ENCODE data around the gene ANXA2R. TPM values are rescaled to one million over a fixed set of nuclear protein-coding genes. Genes with fewer than 3 reads are reported as not detected.

The ANXA2R gene
- total RNA-seq, 2 donors from 2014 or later: 0.99 to 1.3 TPM

DNA sequence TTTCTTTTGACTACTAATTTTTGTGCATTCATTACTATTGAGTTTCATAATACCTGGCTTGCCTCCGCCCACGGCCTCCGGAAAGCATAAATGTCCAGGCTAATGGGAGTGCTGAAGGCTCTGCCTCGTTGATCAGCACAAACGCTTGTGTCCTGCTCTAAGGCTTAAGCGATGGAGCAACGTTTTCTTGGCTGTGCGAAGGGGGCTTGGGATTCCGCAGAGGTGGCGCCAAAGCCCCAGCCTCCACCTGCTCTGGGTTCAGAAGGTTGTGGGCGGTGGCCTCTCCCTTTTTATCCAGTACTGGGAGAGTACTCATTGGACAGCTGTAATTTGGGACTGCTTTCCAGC lies 19.7 kb downstream of the ANXA2R start:
- intact Hi-C loops (cut with DNase I): no loop called here

DNA sequence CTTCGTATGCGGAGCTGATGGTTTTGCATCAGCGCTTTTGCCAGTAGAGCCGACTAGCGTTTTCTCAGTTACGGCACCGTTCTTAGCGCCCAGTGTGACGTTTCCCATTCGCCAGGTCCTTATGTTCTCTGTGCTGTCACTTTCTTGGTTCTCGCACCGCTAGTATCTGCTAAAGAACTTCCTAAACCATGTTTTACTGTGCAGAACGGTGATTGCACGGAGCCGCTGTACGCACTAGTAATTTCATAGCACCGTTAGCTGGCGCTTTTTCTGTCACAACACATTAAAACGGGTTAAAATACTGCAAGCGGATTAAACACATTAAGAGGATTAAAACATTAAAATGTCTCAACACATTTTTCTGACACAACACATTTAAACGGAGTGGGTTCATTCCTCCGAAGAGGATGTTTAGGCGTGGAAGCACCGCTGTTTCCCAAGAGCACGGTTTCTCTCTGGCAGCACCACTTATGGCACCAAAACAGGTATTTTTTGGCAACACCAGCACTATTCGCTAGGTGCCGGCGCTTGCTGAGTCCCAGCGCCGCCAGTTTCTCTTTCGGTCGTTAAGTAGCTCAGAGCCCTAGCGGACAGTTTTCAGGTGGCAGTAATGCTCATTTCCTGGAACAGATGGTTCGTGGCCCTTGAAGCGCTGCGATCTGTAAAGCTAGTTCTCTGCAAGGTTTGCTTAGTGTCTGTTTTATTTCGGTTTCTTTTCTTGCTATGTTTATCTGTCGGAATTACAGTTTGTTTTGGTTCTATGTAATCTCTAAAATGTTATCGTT lies 20.3 kb downstream of the ANXA2R start:
- H3K4me1 ChIP-seq: peaks cover 4% of the 10 kb centered on the region
- intact Hi-C loops (cut with DNase I): loop anchor here (10.0 kb wide), 1 partner anchor 65 kb away; no protein-coding TSS in a partner anchor
- ATAC-seq (peak; percentile 70), DNase-seq (peak; percentile 62 to 81 (median 70))
- H3K9me3 ChIP-seq: peaks cover 0 to 11% (median 0%) of the 10 kb centered on the region in 3 donors
- H3K27ac ChIP-seq: peak overlapping the region in 3 of 4 donors; percentile 4 to 87 (median 34)
- H3K4me3 ChIP-seq: peak overlapping the region in 1 of 2 donors; percentile 1
- no peaks in the 10 kb centered on the region for H3K36me3 ChIP-seq (replicated peaks in 1 of 2; ENCODE audit: insufficient read depth in 1 of 2, low read depth in 2 of 2)
- peaks cover 0 to 36% of the 10 kb centered on the region in 2 donors for H3K27me3 ChIP-seq
- WGBS, 2 donors: 12 to 21% methylated on average over 39 of the region's 39 CpGs
- TF ChIP-seq, protein P1, sequence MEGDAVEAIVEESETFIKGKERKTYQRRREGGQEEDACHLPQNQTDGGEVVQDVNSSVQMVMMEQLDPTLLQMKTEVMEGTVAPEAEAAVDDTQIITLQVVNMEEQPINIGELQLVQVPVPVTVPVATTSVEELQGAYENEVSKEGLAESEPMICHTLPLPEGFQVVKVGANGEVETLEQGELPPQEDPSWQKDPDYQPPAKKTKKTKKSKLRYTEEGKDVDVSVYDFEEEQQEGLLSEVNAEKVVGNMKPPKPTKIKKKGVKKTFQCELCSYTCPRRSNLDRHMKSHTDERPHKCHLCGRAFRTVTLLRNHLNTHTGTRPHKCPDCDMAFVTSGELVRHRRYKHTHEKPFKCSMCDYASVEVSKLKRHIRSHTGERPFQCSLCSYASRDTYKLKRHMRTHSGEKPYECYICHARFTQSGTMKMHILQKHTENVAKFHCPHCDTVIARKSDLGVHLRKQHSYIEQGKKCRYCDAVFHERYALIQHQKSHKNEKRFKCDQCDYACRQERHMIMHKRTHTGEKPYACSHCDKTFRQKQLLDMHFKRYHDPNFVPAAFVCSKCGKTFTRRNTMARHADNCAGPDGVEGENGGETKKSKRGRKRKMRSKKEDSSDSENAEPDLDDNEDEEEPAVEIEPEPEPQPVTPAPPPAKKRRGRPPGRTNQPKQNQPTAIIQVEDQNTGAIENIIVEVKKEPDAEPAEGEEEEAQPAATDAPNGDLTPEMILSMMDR (IDR thresholded peaks at IDR 0.05): peak in 6 of 7 experiments; percentile 14 to 48 (median 40)
- TF ChIP-seq POLR2A (IDR thresholded peaks at IDR 0.05): no peak

More for the DNA sequence above, 19.7 kb downstream of the ANXA2R start:
- DNase-seq (no peak), ATAC-seq (no peak)
- H3K27ac ChIP-seq: peak overlapping the region in 2 of 4 donors; percentile 34 to 87
- WGBS, 2 donors: 12 to 22% methylated on average over 11 of the region's 11 CpGs
- H3K9me3 ChIP-seq: peaks cover 0 to 11% (median 0%) of the 10 kb centered on the region in 3 donors
- TF ChIP-seq POLR2A (IDR thresholded peaks at IDR 0.05): no peak
- TF ChIP-seq, protein P1 (IDR thresholded peaks at IDR 0.05): no peak
- H3K4me3 ChIP-seq: no peak overlapping the region
- no peaks in the 10 kb centered on the region for H3K36me3 ChIP-seq (replicated peaks in 1 of 2; ENCODE audit: insufficient read depth in 1 of 2, low read depth in 2 of 2)
- H3K4me1 ChIP-seq: peaks cover 4% of the 10 kb centered on the region
- H3K27me3 ChIP-seq: peaks cover 0 to 36% of the 10 kb centered on the region in 2 donors

DNA sequence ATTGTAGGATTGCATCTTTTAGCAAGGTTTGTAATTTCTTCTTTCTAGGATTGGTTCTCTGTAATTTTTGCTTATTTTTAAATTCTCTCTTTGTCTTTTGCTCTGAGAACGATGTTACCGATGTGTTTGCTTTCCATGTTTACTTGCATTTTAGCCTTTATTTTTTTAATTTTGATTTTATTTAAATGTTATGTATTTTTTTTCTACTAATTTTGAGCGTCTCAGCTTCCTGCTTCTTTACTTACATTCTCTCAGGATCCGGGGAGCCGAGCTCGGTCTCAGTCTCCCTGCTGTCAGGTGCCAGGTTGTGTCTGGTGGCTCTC lies 20.9 kb downstream of the ANXA2R start:
- intact Hi-C loops (cut with DNase I): loop anchor here (10.0 kb wide), 1 partner anchor 64 kb away; no protein-coding TSS in a partner anchor
- Histone ChIP-seq H3K27ac (peak overlapping the region in 3 of 4 donors; percentile 4 to 87 (median 79)), H3K4me1 (peaks cover 4% of the 10 kb centered on the region), H3K36me3 (replicated peaks in 1 of 2; ENCODE audit: insufficient read depth in 1 of 2, low read depth in 2 of 2) (no peaks in the 10 kb centered on the region), H3K4me3 (no peak overlapping the region), H3K9me3 (peaks cover 0 to 11% (median 0%) of the 10 kb centered on the region in 3 donors), H3K27me3 (peaks cover 0 to 36% of the 10 kb centered on the region in 2 donors)
- WGBS, 2 donors: 11 to 25% methylated on average over 6 of the region's 6 CpGs
- peak in 1 of 3 donors; percentile 42 for TF ChIP-seq POLR2A (IDR thresholded peaks at IDR 0.05)
- TF ChIP-seq, protein P1 (IDR thresholded peaks at IDR 0.05): no peak
- no peak for ATAC-seq
- DNase-seq: no peak

DNA sequence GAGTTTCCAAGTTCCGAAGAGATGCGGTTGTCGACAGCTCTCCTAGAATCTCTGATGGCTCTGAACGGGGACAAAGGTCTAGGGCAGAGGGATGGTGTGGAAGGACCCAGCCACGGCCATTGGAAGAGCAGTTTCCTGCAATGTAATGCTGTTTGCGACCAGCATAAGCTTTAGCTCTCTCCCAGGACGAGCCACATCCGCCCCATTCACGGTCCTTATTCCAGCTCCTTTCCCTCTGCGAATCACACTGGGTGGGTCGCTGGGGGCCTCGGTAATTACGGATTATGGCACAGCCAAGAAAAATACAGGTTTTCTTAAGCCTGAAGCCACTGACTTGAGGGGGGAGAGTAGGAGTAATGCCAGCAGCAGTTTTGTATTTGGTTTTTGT lies 22.7 kb downstream of the ANXA2R start:
- intact Hi-C loops (cut with DNase I): loop anchor here (10.0 kb wide), 1 partner anchor 63 kb away; no protein-coding TSS in a partner anchor
- no peaks in the 10 kb centered on the region for H3K36me3 ChIP-seq (replicated peaks in 1 of 2; ENCODE audit: insufficient read depth in 1 of 2, low read depth in 2 of 2)
- peaks cover 0 to 36% of the 10 kb centered on the region in 2 donors for H3K27me3 ChIP-seq
- H3K4me1 ChIP-seq: peaks cover 4% of the 10 kb centered on the region
- DNase-seq: peak in 1 of 4 donors; percentile 6
- no peak for TF ChIP-seq POLR2A (IDR thresholded peaks at IDR 0.05)
- TF ChIP-seq, protein P1 (IDR thresholded peaks at IDR 0.05): no peak
- no peak for ATAC-seq
- H3K27ac ChIP-seq: peak overlapping the region in 2 of 4 donors; percentile 79 to 87
- WGBS, 2 donors: 6 to 14% methylated on average over 13 of the region's 13 CpGs
- H3K9me3 ChIP-seq: peaks cover 0 to 11% (median 0%) of the 10 kb centered on the region in 3 donors
- no peak overlapping the region for H3K4me3 ChIP-seq
